ENCODE measurements around the gene LFNG. TPM values are rescaled to one million over a fixed set of nuclear protein-coding genes. Genes with fewer than 3 reads are reported as not detected.

LFNG gene
- total RNA-seq, 1 experiment from 2014 or later = 38.1 TPM

DNA sequence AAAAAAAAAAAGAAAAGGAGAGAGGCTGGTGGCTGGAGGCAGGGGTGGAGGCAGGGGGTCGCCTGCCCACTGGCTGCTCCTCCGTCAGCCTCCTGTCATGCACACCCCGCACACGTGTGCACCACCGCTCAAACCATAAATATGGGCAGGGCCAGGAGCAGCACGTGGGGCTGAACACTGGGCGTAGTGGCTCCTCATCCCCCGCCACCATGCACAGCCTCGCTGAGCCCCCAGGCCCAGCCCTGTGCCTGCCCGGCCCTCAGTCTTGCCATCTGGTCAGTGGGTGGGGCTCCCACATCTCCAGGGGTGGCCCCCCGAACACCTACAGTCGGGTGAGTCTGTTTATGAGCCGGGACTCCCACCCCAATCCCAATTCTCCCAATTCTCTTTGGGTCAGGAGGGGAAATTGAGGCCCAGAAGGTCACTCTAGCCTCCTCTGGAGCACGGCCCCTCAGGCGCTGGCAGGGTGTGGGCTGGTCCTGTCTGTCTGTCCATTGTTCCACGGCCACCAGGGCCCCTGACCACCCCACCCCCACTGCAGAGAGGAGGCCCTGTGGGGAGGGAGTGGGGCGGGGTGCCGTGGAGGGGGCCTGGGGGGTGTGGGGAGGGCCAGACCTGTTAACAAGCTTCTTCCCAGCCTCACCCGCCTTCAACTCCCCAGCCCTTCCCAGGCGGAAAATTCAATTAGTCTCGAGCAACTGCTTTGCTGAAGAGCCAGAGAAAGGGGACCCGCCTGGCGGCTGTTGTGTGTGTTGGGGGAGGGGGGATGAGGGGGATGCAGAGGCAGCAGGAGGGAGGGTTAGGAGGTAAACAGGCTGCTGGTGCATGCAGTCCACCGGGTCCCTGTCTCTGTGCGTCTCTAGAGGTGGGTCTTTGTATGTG is 23.9 kb upstream of the LFNG start:
- TF ChIP-seq, protein P1, sequence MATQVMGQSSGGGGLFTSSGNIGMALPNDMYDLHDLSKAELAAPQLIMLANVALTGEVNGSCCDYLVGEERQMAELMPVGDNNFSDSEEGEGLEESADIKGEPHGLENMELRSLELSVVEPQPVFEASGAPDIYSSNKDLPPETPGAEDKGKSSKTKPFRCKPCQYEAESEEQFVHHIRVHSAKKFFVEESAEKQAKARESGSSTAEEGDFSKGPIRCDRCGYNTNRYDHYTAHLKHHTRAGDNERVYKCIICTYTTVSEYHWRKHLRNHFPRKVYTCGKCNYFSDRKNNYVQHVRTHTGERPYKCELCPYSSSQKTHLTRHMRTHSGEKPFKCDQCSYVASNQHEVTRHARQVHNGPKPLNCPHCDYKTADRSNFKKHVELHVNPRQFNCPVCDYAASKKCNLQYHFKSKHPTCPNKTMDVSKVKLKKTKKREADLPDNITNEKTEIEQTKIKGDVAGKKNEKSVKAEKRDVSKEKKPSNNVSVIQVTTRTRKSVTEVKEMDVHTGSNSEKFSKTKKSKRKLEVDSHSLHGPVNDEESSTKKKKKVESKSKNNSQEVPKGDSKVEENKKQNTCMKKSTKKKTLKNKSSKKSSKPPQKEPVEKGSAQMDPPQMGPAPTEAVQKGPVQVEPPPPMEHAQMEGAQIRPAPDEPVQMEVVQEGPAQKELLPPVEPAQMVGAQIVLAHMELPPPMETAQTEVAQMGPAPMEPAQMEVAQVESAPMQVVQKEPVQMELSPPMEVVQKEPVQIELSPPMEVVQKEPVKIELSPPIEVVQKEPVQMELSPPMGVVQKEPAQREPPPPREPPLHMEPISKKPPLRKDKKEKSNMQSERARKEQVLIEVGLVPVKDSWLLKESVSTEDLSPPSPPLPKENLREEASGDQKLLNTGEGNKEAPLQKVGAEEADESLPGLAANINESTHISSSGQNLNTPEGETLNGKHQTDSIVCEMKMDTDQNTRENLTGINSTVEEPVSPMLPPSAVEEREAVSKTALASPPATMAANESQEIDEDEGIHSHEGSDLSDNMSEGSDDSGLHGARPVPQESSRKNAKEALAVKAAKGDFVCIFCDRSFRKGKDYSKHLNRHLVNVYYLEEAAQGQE (IDR thresholded peaks at IDR 0.05; ENCODE audit: insufficient read depth in 1 of 2, low read depth in 2 of 2, low read length in 1 of 2) = no peak
- TF ChIP-seq TCF7L2 (IDR thresholded peaks at IDR 0.05; ENCODE audit: low read depth, low read length) = no peak
- no peak for TF ChIP-seq POLR2AphosphoS5 (IDR thresholded peaks at IDR 0.05; ENCODE audit: low read depth, low read length)
- TF ChIP-seq, protein P2, sequence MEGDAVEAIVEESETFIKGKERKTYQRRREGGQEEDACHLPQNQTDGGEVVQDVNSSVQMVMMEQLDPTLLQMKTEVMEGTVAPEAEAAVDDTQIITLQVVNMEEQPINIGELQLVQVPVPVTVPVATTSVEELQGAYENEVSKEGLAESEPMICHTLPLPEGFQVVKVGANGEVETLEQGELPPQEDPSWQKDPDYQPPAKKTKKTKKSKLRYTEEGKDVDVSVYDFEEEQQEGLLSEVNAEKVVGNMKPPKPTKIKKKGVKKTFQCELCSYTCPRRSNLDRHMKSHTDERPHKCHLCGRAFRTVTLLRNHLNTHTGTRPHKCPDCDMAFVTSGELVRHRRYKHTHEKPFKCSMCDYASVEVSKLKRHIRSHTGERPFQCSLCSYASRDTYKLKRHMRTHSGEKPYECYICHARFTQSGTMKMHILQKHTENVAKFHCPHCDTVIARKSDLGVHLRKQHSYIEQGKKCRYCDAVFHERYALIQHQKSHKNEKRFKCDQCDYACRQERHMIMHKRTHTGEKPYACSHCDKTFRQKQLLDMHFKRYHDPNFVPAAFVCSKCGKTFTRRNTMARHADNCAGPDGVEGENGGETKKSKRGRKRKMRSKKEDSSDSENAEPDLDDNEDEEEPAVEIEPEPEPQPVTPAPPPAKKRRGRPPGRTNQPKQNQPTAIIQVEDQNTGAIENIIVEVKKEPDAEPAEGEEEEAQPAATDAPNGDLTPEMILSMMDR (IDR thresholded peaks at IDR 0.05) = no peak
- no peak for TF ChIP-seq SIN3A (IDR thresholded peaks at IDR 0.05; ENCODE audit: borderline replicate concordance, insufficient read depth, low read depth, low read length)
- POLR2A ChIA-PET = interaction anchor here (0.7 kb wide), 1 partner anchor 972 kb away, joined by 10 read pairs; no protein-coding TSS in a partner anchor
- no peak for ATAC-seq
- no peaks in the 10 kb centered on the region for H3K9me3 ChIP-seq (ENCODE audit: control insufficient read depth, insufficient read depth, low read depth, low read length)
- CTCF ChIA-PET = no interaction called here
- H3K27me3 ChIP-seq (ENCODE audit: control insufficient read depth, insufficient read depth, low read length) = no peaks in the 10 kb centered on the region
- in situ Hi-C loops (cut with HindIII; ENCODE audit: low pct_unique_long_range_greater_than_20kb, low sequenced_read_pairs) = no loop called here
- no TSS peak for BruUV-seq (replicated peaks)
- peaks cover 20% of the 10 kb centered on the region for H3K4me1 ChIP-seq (ENCODE audit: control insufficient read depth, insufficient read depth, low read length)
- H3K27ac ChIP-seq (ENCODE audit: low read length) = no peak overlapping the region
- no peak for DNase-seq (ENCODE audit: low read depth, low spot score)
- intact Hi-C loops (cut with micrococcal nuclease; ENCODE audit: unreplicated experiment) = no loop called here
- H3K36me3 ChIP-seq (ENCODE audit: control insufficient read depth, insufficient read depth, low read length) = no peaks in the 10 kb centered on the region
- no peak overlapping the region for H3K4me3 ChIP-seq (ENCODE audit: low read depth in 2 of 2, low read length in 2 of 2)

DNA sequence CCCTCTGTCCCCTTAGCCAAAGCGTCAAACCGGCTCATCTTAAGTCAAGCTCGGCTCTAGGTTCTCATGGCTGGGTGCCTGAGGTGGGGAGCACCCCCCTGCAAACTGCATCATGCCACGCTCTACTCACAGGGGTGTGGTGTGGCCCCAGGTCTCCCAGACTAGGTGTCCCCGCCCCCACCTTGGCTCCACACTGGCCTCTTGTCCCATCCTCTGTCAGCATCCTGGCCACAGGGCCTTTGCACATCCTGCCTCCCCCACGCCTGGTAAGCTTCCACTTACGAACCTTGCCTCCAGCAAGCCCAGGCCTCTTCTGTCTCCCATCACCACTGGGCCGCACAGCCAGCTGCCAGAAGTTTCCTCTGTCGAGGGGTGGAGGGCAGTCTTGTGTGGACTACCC is 23.2 kb upstream of the LFNG start:
- TF ChIP-seq, protein P2 (IDR thresholded peaks at IDR 0.05) = no peak
- TF ChIP-seq TCF7L2 (IDR thresholded peaks at IDR 0.05; ENCODE audit: low read depth, low read length) (no peak), POLR2AphosphoS5 (IDR thresholded peaks at IDR 0.05; ENCODE audit: low read depth, low read length) (no peak), SIN3A (IDR thresholded peaks at IDR 0.05; ENCODE audit: borderline replicate concordance, insufficient read depth, low read depth, low read length) (no peak)
- TF ChIP-seq, protein P1 (IDR thresholded peaks at IDR 0.05; ENCODE audit: insufficient read depth in 1 of 2, low read depth in 2 of 2, low read length in 1 of 2) = no peak

More for the DNA sequence above, 23.2 kb upstream of the LFNG start:
- ATAC-seq = no peak
- intact Hi-C loops (cut with micrococcal nuclease; ENCODE audit: unreplicated experiment) = no loop called here
- Histone ChIP-seq H3K36me3 (ENCODE audit: control insufficient read depth, insufficient read depth, low read length) (no peaks in the 10 kb centered on the region), H3K9me3 (ENCODE audit: control insufficient read depth, insufficient read depth, low read depth, low read length) (no peaks in the 10 kb centered on the region), H3K4me1 (ENCODE audit: control insufficient read depth, insufficient read depth, low read length) (peaks cover 20% of the 10 kb centered on the region), H3K27ac (ENCODE audit: low read length) (no peak overlapping the region), H3K27me3 (ENCODE audit: control insufficient read depth, insufficient read depth, low read length) (no peaks in the 10 kb centered on the region), H3K4me3 (ENCODE audit: low read depth in 2 of 2, low read length in 2 of 2) (no peak overlapping the region)
- in situ Hi-C loops (cut with HindIII; ENCODE audit: low pct_unique_long_range_greater_than_20kb, low sequenced_read_pairs) = no loop called here
- ChIA-PET CTCF (no interaction called here), POLR2A (no interaction called here)
- no peak for DNase-seq (ENCODE audit: low read depth, low spot score)
- no TSS peak for BruUV-seq (replicated peaks)
